Stomach smooth muscle (tissue), 2 donors: Measurements from ENCODE around the gene CAMKMT.

Experiments
- H3K27ac ChIP-seq: one replicate; pipeline ENCODE4 v1.7.0; 2013; ENCODE audit warnings: mild to moderate bottlenecking, low read length, inconsistent platforms
- H3K27me3 ChIP-seq, 2 donors: one replicate each; pipeline ENCODE4 v1.7.0; 2013; ENCODE audit warnings: low read length in 2 of 2; ENCODE audit not compliant: insufficient read depth in 2 of 2, control insufficient read depth in 1 of 2
- H3K36me3 ChIP-seq, 2 donors: one replicate each; pipeline ENCODE4 v1.7.0; 2013; ENCODE audit warnings: low read length in 2 of 2; ENCODE audit not compliant: control insufficient read depth in 2 of 2, insufficient read depth in 2 of 2
- H3K4me1 ChIP-seq: one replicate; pipeline ENCODE4 v1.7.0; 2013; ENCODE audit warnings: low read length; ENCODE audit not compliant: control insufficient read depth, insufficient read depth
- H3K4me3 ChIP-seq, 2 donors: one replicate each; pipeline ENCODE4 v1.7.0; 2013; ENCODE audit warnings: low read length in 2 of 2
- H3K9ac ChIP-seq, 2 donors: one replicate each; pipeline ENCODE4 v1.7.0; 2013; ENCODE audit warnings: low read length in 2 of 2, mild to moderate bottlenecking in 1 of 2
- H3K9me3 ChIP-seq, 2 donors: one replicate each; pipeline ENCODE4 v1.7.0; 2013; ENCODE audit warnings: low read length in 2 of 2; ENCODE audit not compliant: control insufficient read depth in 2 of 2
- donor health status: healthy.
- donor health status: Pancreatic carcinoma.

Gene CAMKMT

GRCh38 chr2:44464437-44464836, 102.7 kb downstream of the CAMKMT start:
- Histone ChIP-seq H3K9ac (no peak overlapping the region), H3K4me3 (no peak overlapping the region), H3K27ac (no peak overlapping the region), H3K4me1 (no peaks in the 10 kb centered on the region), H3K27me3 (no peaks in the 10 kb centered on the region), H3K9me3 (no peaks in the 10 kb centered on the region), H3K36me3 (no peaks in the 10 kb centered on the region)

DNA sequence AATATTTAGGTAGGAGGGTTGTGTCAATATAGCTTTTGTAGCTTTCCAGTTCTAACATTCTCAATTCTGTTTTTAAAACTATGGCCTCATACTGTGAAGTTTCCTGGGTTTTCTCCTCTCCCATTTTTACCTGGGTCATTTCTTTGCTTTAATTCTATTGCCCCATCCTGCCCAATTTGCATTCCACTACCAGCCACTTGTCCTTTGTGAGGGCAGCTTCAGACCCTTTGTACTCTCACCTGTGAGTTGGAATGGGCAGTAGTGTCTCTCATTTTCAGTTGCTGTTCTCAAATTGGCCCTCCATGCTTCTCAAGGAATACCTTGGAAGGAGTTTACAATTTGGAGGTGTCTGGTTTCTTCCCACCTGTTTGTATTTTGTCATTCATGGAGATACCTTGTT, 108.4 kb downstream of the CAMKMT start:
- Histone ChIP-seq H3K27ac (no peak overlapping the region), H3K4me1 (no peaks in the 10 kb centered on the region), H3K9ac (no peak overlapping the region), H3K9me3 (no peaks in the 10 kb centered on the region), H3K27me3 (no peaks in the 10 kb centered on the region), H3K4me3 (no peak overlapping the region), H3K36me3 (no peaks in the 10 kb centered on the region)

DNA sequence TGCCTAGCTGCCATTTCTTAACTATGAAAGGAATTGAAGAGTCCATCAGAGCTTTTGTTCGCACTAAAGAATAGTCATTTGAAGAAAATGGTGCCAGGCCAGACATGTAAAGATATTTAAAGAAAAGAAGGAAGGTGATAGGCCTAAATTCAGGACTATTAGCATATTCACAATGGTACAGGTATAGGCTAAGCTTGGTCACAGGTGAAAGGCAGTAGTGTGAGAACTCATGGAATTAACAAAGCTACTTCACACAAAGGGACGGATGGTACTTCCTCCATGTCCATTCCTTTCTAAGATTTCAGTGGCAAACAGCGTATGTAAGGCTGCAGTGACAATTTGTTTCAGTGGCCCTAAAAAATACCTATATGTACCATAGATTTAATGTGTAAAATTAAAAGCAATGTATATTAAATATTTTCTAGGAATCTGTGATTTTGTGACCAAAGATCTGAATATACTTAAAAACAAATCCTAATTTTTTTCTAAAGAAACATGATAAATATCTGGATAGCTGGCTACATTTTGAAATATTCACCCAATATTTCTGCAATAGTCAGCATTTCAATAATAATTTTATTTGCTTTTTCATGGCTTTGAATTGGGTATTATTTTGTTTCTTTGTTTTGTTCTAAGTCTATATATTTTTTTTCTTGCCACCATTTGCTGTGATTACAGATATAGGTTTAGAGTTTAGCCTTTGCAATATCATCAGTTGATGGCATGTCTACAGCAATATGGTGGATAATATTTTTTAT, 116.1 kb downstream of the CAMKMT start:
- Histone ChIP-seq H3K4me1 (no peaks in the 10 kb centered on the region), H3K9ac (no peak overlapping the region), H3K4me3 (no peak overlapping the region), H3K9me3 (no peaks in the 10 kb centered on the region), H3K27me3 (no peaks in the 10 kb centered on the region), H3K27ac (no peak overlapping the region), H3K36me3 (no peaks in the 10 kb centered on the region)

DNA sequence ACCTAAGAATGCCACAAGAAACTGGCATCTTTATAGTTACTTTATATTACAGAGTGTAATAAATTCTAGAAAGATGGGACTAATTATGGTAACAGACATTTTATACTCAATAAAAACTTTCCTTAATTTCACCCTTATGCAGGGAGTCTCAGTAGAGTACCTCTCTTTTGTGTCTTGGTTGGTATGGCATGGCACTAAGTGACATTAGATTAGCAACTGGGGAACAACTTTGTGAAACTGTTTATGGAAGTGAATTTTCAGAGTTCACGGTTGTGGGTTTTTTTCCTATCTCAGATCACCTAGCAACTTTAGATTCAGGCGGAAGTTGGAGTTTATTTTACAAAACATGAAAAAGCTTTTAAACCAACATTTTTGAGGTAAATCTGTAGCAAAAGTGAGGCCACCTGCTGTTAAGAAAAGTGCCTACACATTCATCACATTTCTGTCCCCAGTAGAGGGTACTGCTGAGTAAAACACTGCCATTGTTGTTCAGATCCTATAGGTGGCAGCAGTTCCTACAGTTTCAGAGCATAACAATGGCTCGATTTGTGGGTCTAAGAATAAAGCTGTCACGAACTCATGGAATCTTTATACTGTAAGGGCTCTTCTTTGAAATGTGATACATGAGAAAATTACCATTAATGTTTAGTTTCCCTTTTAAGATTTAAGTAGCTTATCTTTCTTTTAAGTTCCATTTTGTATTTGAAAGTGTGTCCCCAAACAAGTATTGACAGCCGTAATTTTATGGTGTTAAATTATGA, 117.6 kb downstream of the CAMKMT start:
- no peak overlapping the region for H3K27ac ChIP-seq
- no peak overlapping the region for H3K4me3 ChIP-seq
- no peaks in the 10 kb centered on the region for H3K27me3 ChIP-seq
- H3K9me3 ChIP-seq, result no peaks in the 10 kb centered on the region
- no peaks in the 10 kb centered on the region for H3K4me1 ChIP-seq
- no peak overlapping the region for H3K9ac ChIP-seq
- no peaks in the 10 kb centered on the region for H3K36me3 ChIP-seq

DNA sequence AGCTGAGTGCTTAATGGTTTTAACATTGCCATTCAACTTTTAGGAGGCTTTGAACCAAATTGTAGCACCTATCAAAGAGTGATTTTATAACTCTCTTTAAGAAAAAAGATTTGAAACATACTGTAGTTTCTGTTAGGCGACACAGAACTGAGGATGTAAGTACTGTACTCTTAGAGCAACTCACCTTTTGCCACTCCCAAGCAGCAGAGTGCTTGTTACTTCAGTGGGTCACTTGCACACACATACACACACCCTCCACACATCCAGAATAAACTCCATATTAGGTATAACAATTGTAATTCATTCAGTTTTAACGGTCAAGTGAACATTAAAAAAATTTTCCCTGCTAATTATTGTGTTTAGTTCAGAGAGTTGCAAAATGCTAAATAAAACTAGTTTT, 118.3 kb downstream of the CAMKMT start:
- no peaks in the 10 kb centered on the region for H3K27me3 ChIP-seq
- H3K36me3 ChIP-seq, result no peaks in the 10 kb centered on the region
- H3K9ac ChIP-seq, result no peak overlapping the region
- H3K4me3 ChIP-seq, result no peak overlapping the region
- no peaks in the 10 kb centered on the region for H3K4me1 ChIP-seq
- no peak overlapping the region for H3K27ac ChIP-seq
- H3K9me3 ChIP-seq, result no peaks in the 10 kb centered on the region

DNA sequence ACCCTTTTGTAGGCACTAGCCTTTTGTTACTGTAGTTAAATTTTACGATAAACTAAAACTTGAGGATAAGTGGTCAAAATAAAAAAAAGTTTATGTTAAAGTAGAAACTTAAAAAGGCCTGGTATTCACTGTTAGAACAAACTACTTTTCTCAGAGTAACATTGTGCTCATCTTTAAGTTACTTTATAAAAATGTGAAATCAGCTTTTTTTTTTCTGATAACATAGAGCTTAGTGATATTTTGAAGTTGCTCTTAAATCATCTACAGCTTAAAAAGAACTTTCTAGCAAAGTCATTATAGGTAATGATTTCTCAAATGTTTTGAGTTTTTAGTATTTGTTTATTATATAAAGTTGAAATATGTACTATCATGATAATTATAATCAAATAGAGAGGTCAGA, 125.3 kb downstream of the CAMKMT start:
- no peaks in the 10 kb centered on the region for H3K9me3 ChIP-seq
- no peak overlapping the region for H3K27ac ChIP-seq
- no peaks in the 10 kb centered on the region for H3K36me3 ChIP-seq
- H3K4me3 ChIP-seq, result no peak overlapping the region
- no peaks in the 10 kb centered on the region for H3K4me1 ChIP-seq
- no peaks in the 10 kb centered on the region for H3K27me3 ChIP-seq
- no peak overlapping the region for H3K9ac ChIP-seq

DNA sequence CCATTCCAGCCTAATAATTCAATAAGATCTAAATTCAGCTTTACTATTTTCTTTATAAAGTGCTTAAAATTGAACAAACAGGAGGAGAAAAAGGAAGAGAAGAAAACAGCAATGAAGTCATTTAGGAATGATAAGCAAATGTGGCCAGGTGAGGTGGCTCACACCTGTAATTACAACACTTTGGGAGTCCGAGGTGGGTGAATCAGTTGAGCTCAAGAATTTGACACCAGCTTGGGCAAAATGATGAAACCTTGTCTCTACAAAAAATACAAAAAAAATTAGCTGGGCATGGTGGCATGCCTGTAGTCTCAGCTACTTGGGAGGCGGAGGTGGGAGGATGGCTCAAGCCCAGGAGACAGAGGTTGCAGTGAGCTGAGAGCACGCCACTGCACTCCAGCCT, 129.0 kb downstream of the CAMKMT start:
- Histone ChIP-seq H3K36me3 (no peaks in the 10 kb centered on the region), H3K27ac (no peak overlapping the region), H3K9me3 (no peaks in the 10 kb centered on the region), H3K9ac (no peak overlapping the region), H3K27me3 (no peaks in the 10 kb centered on the region), H3K4me1 (no peaks in the 10 kb centered on the region), H3K4me3 (no peak overlapping the region)

DNA sequence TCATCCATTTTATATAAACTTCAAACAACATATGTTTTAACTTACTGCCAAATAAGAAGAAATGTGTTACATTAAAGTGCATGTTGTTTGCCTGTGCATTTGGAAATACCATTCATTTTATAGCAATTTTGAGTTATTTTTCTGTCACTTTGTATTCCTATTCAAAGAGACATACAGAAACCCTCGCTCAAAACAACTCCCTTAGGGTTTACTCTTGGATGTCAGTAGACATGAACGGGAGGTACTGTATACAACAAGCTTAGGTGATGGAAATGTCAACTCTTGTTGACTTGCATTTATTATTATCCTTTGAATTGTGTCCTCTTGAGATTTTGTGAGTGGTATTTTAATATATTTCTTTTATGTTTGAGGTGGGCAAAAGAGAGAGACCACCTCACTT, 132.3 kb downstream of the CAMKMT start:
- no peaks in the 10 kb centered on the region for H3K9me3 ChIP-seq
- H3K4me1 ChIP-seq, result no peaks in the 10 kb centered on the region
- no peaks in the 10 kb centered on the region for H3K36me3 ChIP-seq
- H3K9ac ChIP-seq, result no peak overlapping the region
- no peak overlapping the region for H3K27ac ChIP-seq
- no peaks in the 10 kb centered on the region for H3K27me3 ChIP-seq
- no peak overlapping the region for H3K4me3 ChIP-seq

- no peak overlapping the region for H3K4me3 ChIP-seq
- no peak overlapping the region for H3K27ac ChIP-seq
- no peak overlapping the region for H3K9ac ChIP-seq
- H3K4me1 ChIP-seq, result no peaks in the 10 kb centered on the region
- H3K27me3 ChIP-seq, result no peaks in the 10 kb centered on the region
- H3K9me3 ChIP-seq, result no peaks in the 10 kb centered on the region
- no peaks in the 10 kb centered on the region for H3K36me3 ChIP-seq
Observed at GRCh38 chr2:44495035-44495434, 133.3 kb downstream of the CAMKMT start.

DNA sequence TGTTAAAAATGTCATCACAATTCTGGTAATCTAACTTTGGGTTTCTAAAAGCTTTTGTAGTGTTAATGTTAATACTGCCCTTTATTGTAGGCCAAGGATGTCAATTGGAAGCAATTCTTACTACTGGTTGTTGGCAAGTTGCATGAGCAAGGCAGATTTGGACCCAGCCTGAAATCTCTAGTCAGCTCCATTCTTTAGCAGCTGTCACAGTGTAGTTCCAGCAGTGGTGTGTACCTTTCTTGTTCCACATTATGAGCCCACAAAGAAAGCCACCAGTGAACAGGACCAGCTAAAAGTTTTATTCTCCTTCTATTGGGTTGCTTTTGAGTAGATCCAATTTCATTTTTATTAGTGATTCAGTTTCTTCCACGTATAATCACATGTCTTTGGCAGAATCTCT, 133.8 kb downstream of the CAMKMT start:
- Histone ChIP-seq H3K4me3 (no peak overlapping the region), H3K9ac (no peak overlapping the region), H3K4me1 (no peaks in the 10 kb centered on the region), H3K27ac (no peak overlapping the region), H3K9me3 (no peaks in the 10 kb centered on the region), H3K36me3 (no peaks in the 10 kb centered on the region), H3K27me3 (no peaks in the 10 kb centered on the region)

DNA sequence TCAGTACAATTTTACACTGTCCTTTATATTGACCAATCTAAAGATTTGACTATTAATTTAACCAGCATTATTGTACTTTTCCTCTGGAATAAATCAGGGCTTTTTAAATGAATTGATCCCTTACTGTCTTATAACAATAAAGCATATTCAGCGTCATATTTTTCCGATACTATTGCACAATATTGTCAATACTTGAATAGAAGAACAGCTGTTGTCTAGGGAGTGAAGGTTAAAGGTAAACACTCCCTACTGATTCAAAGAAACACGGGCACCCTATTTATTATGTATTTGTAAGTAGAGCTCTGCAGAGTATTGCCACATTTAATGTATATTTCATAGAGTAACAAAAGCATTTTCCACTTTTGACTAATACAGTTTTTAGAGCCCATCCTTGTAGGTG, 134.4 kb downstream of the CAMKMT start:
- no peak overlapping the region for H3K9ac ChIP-seq
- H3K4me3 ChIP-seq, result no peak overlapping the region
- no peaks in the 10 kb centered on the region for H3K27me3 ChIP-seq
- H3K36me3 ChIP-seq, result no peaks in the 10 kb centered on the region
- H3K9me3 ChIP-seq, result no peaks in the 10 kb centered on the region
- no peak overlapping the region for H3K27ac ChIP-seq
- no peaks in the 10 kb centered on the region for H3K4me1 ChIP-seq
